Measurements from ENCODE around the gene CCDC137.

DNA sequence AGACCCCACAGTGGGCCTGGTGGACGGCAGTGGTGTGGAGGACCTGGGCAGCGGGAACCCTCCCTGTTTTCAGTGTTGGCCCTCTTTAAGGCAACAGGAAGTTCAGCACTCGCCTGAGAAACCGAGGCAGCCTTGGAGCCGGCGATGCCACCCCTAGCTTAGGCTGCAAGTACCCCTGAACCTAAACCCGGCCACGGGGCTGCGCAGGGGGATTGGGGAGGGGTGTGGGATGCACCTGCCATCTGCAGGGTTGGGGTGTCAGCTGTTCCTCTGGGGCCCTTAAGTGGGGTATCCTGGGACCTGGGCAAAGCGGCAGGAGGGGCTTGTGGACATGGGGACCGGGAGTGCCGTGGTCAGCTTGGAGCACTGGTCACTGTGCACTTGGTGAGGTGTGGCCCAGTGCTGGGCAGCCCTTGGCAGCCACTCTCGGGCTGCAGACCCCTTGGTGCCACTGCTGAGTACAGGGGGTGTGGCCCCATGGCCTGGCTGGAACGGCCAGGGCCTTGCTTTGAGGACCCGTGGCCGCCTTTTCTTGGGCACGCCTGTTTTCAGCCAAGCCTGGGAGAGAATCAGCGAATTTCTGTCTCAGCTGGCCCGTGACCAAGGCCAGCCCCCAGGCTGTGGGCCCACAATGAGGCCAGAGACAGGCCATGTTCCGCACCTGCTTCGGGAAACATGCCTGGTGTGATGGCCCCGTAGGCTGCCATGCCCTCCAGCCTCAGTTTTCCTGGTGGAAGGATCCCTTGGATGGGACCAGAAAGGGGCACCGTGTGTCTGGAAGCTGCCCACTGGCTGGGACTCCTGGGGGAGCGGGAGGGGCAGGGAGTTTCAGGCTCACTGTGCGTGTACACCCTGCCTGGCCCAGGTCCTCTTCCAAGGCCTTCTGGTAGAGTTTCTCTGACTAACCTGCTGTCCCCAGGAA, 41.4 kb downstream of the CCDC137 start:
- TF ChIP-seq NFIC (IDR thresholded peaks at IDR 0.05; ENCODE audit: borderline replicate concordance) (no peak), CHD2 (IDR thresholded peaks at IDR 0.05; ENCODE audit: low read length, partially characterized antibody) (no peak), POLR2AphosphoS5 (IDR thresholded peaks at IDR 0.05; ENCODE audit: low read depth, low read length) (peak; percentile 4; the same call in 1 of the 2 replicates), TAF1 (IDR thresholded peaks at IDR 0.05; ENCODE audit: borderline replicate concordance, low read depth, low read length) (no peak), MXI1 (IDR thresholded peaks at IDR 0.05; ENCODE audit: low read depth, low read length) (no peak), SIN3A (IDR thresholded peaks at IDR 0.05; ENCODE audit: borderline replicate concordance, low read depth, low read length) (no peak), TCF12 (IDR thresholded peaks at IDR 0.05) (no peak), RAD21 (IDR thresholded peaks at IDR 0.05; ENCODE audit: low read length) (no peak), SMC3 (IDR thresholded peaks at IDR 0.05; ENCODE audit: low read depth, low read length) (no peak), RCOR1 (IDR thresholded peaks at IDR 0.05; ENCODE audit: low read length) (no peak), FOXJ3 (CRISPR knock-in tag; IDR thresholded peaks at IDR 0.05) (no peak)
- TF ChIP-seq, protein P1, sequence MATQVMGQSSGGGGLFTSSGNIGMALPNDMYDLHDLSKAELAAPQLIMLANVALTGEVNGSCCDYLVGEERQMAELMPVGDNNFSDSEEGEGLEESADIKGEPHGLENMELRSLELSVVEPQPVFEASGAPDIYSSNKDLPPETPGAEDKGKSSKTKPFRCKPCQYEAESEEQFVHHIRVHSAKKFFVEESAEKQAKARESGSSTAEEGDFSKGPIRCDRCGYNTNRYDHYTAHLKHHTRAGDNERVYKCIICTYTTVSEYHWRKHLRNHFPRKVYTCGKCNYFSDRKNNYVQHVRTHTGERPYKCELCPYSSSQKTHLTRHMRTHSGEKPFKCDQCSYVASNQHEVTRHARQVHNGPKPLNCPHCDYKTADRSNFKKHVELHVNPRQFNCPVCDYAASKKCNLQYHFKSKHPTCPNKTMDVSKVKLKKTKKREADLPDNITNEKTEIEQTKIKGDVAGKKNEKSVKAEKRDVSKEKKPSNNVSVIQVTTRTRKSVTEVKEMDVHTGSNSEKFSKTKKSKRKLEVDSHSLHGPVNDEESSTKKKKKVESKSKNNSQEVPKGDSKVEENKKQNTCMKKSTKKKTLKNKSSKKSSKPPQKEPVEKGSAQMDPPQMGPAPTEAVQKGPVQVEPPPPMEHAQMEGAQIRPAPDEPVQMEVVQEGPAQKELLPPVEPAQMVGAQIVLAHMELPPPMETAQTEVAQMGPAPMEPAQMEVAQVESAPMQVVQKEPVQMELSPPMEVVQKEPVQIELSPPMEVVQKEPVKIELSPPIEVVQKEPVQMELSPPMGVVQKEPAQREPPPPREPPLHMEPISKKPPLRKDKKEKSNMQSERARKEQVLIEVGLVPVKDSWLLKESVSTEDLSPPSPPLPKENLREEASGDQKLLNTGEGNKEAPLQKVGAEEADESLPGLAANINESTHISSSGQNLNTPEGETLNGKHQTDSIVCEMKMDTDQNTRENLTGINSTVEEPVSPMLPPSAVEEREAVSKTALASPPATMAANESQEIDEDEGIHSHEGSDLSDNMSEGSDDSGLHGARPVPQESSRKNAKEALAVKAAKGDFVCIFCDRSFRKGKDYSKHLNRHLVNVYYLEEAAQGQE (IDR thresholded peaks at IDR 0.05; ENCODE audit: low read depth, low read length) = no peak
- TF ChIP-seq, protein P2, sequence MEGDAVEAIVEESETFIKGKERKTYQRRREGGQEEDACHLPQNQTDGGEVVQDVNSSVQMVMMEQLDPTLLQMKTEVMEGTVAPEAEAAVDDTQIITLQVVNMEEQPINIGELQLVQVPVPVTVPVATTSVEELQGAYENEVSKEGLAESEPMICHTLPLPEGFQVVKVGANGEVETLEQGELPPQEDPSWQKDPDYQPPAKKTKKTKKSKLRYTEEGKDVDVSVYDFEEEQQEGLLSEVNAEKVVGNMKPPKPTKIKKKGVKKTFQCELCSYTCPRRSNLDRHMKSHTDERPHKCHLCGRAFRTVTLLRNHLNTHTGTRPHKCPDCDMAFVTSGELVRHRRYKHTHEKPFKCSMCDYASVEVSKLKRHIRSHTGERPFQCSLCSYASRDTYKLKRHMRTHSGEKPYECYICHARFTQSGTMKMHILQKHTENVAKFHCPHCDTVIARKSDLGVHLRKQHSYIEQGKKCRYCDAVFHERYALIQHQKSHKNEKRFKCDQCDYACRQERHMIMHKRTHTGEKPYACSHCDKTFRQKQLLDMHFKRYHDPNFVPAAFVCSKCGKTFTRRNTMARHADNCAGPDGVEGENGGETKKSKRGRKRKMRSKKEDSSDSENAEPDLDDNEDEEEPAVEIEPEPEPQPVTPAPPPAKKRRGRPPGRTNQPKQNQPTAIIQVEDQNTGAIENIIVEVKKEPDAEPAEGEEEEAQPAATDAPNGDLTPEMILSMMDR (IDR thresholded peaks at IDR 0.05) = no peak
- TF ChIP-seq, protein P3, sequence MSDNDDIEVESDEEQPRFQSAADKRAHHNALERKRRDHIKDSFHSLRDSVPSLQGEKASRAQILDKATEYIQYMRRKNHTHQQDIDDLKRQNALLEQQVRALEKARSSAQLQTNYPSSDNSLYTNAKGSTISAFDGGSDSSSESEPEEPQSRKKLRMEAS (IDR thresholded peaks at IDR 0.05; ENCODE audit: low read depth) = no peak
